MCF 10A (cell line): ENCODE results near the gene ERC2. TPM values are rescaled to one million over a fixed set of nuclear protein-coding genes. Genes with fewer than 3 reads are reported as not detected.
A peak's percentile ranks its signal among the peaks of the same experiment; 100 is the strongest.

ENCODE experiments used
- BruUV-seq: library from RNA; stranded (reverse); fragments of 400-500 nt; replicated peaks from 2 replicates; lab custom pipeline; 2021; lab: Mats Ljungman, UMichigan
- CTCF ChIA-PET: fragments of 300-600 bp; sonication (Branson Sonifier 250); formaldehyde crosslinking; extraction: SDS; loops from one replicate; lab custom pipeline; 2021; ENCODE audit warnings: antibody characterized with exemption, inconsistent platforms; lab: Yijun Ruan, JAX
- POLR2A ChIA-PET: fragments of 300-600, 350-650 bp; sonication (Branson Sonifier 250); formaldehyde crosslinking; extraction: SDS; loops from one replicate; lab custom pipeline; 2020; ENCODE audit warnings: antibody characterized with exemption, inconsistent platforms; lab: Yijun Ruan, JAX
- DNase-seq: peaks from one replicate; pipeline ENCODE4 v3.0.0-alpha.2; 2018; ENCODE audit not compliant: unreplicated experiment
- H3K27ac Mint-ChIP-seq: one replicate; pipeline ENCODE4 v1.8.0; 2022; ENCODE audit warnings: mild to moderate bottlenecking, low read depth, mixed read lengths; ENCODE audit not compliant: unreplicated experiment
- H3K27me3 Mint-ChIP-seq: one replicate; pipeline ENCODE4 v1.8.0; 2022; ENCODE audit warnings: mixed read lengths; ENCODE audit not compliant: insufficient read depth, unreplicated experiment
- H3K36me3 Mint-ChIP-seq: one replicate; pipeline ENCODE4 v1.8.0; 2022; ENCODE audit warnings: mild to moderate bottlenecking, moderate library complexity, mixed read lengths; ENCODE audit not compliant: insufficient read depth, unreplicated experiment
- H3K4me1 Mint-ChIP-seq: one replicate; pipeline ENCODE4 v1.8.0; 2022; ENCODE audit warnings: mixed read lengths; ENCODE audit not compliant: insufficient read depth, unreplicated experiment
- H3K4me3 Mint-ChIP-seq: one replicate; pipeline ENCODE4 v1.8.0; 2022; ENCODE audit warnings: mild to moderate bottlenecking, moderate library complexity, mixed read lengths; ENCODE audit not compliant: unreplicated experiment
- H3K9me3 Mint-ChIP-seq: one replicate; pipeline ENCODE4 v1.8.0; 2022; ENCODE audit warnings: mixed read lengths; ENCODE audit not compliant: unreplicated experiment
- CTCF ChIP-seq: fragments of 200-600 bp; IDR thresholded peaks from one replicate; pipeline ENCODE4 v1.8.0; 2022; ENCODE audit warnings: antibody characterized with exemption, mild to moderate bottlenecking; ENCODE audit not compliant: unreplicated experiment
- intact Hi-C: fragments of 100-400 bp; cut with micrococcal nuclease; formaldehyde crosslinking; loops from 2 replicates; pipeline ENCODE4 v1.14.1; 2022
- total RNA-seq: library from RNA; stranded (reverse); gene quantifications from 2 replicates; pipeline ENCODE4 v1.2.3, GENCODE V29; 2022

The ERC2 gene
- total RNA-seq, 1 experiment from 2014 or later, result 0.42 TPM

- no peaks in the 10 kb centered on the region for H3K36me3 Mint-ChIP-seq
- no TSS peak for BruUV-seq
- no peak overlapping the region for H3K27ac Mint-ChIP-seq
- intact Hi-C loops, result no loop called here
- ChIA-PET POLR2A (no interaction called here), CTCF (no interaction called here)
- DNase-seq, result peak; percentile 76
- no peak for TF ChIP-seq CTCF
- H3K27me3 Mint-ChIP-seq, result no peaks in the 10 kb centered on the region
- no peaks in the 10 kb centered on the region for H3K9me3 Mint-ChIP-seq
- H3K4me1 Mint-ChIP-seq, result peaks cover 25% of the 10 kb centered on the region
- H3K4me3 Mint-ChIP-seq, result no peak overlapping the region
Measured at GRCh38 chr3:56197991-56198390, 270.3 kb downstream of the ERC2 start.

- POLR2A ChIA-PET, result no interaction called here
- intact Hi-C loops, result no loop called here
- TF ChIP-seq CTCF, result no peak
- Mint-ChIP-seq H3K27ac (no peak overlapping the region), H3K27me3 (no peaks in the 10 kb centered on the region), H3K4me3 (no peak overlapping the region), H3K9me3 (no peaks in the 10 kb centered on the region), H3K36me3 (no peaks in the 10 kb centered on the region), H3K4me1 (peaks cover 25% of the 10 kb centered on the region)
- DNase-seq, result peak; percentile 71
- no TSS peak for BruUV-seq
- CTCF ChIA-PET, result interaction anchor here (0.7 kb wide), 1 partner anchor 50 kb away, joined by 3 read pairs; no protein-coding TSS in a partner anchor
Measured at GRCh38 chr3:56197259-56197965, 270.9 kb downstream of the ERC2 start.

- TF ChIP-seq CTCF, result no peak
- DNase-seq, result peak; percentile 33
- Mint-ChIP-seq H3K27ac (no peak overlapping the region), H3K9me3 (no peaks in the 10 kb centered on the region), H3K4me3 (no peak overlapping the region), H3K27me3 (no peaks in the 10 kb centered on the region), H3K4me1 (peaks cover 25% of the 10 kb centered on the region), H3K36me3 (no peaks in the 10 kb centered on the region)
- ChIA-PET POLR2A (no interaction called here), CTCF (interaction anchor here (0.7 kb wide), 1 partner anchor 51 kb away, joined by 3 read pairs; no protein-coding TSS in a partner anchor)
- intact Hi-C loops, result no loop called here
- BruUV-seq, result no TSS peak
Measured at GRCh38 chr3:56196700-56197099, 271.6 kb downstream of the ERC2 start.

GRCh38 chr3:56193519-56193918 lies 274.7 kb downstream of the ERC2 start:
- Mint-ChIP-seq H3K9me3 (no peaks in the 10 kb centered on the region), H3K27me3 (no peaks in the 10 kb centered on the region), H3K27ac (no peak overlapping the region), H3K4me3 (no peak overlapping the region), H3K36me3 (no peaks in the 10 kb centered on the region), H3K4me1 (peaks cover 19% of the 10 kb centered on the region)
- no peak for TF ChIP-seq CTCF
- no TSS peak for BruUV-seq
- intact Hi-C loops, result no loop called here
- DNase-seq, result no peak
- ChIA-PET POLR2A (no interaction called here), CTCF (no interaction called here)
